ENCODE results near the gene DHX16.
A peak's percentile ranks its signal among the peaks of the same experiment; 100 is the strongest.

- TF ChIP-seq POLR2AphosphoS5 (IDR thresholded peaks at IDR 0.05) (peak; percentile 58), POLR2A (IDR thresholded peaks at IDR 0.05) (peak; percentile 34 to 52)
- TF ChIP-seq, protein P1, sequence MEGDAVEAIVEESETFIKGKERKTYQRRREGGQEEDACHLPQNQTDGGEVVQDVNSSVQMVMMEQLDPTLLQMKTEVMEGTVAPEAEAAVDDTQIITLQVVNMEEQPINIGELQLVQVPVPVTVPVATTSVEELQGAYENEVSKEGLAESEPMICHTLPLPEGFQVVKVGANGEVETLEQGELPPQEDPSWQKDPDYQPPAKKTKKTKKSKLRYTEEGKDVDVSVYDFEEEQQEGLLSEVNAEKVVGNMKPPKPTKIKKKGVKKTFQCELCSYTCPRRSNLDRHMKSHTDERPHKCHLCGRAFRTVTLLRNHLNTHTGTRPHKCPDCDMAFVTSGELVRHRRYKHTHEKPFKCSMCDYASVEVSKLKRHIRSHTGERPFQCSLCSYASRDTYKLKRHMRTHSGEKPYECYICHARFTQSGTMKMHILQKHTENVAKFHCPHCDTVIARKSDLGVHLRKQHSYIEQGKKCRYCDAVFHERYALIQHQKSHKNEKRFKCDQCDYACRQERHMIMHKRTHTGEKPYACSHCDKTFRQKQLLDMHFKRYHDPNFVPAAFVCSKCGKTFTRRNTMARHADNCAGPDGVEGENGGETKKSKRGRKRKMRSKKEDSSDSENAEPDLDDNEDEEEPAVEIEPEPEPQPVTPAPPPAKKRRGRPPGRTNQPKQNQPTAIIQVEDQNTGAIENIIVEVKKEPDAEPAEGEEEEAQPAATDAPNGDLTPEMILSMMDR (IDR thresholded peaks at IDR 0.05), result peak in 3 of 4 experiments; percentile 56 to 67 (median 62)
Measured at GRCh38 chr6:30721198-30722024, 48.6 kb upstream of the DHX16 start.

Data from gastroesophageal sphincter (tissue), 3 donors.